Endodermal cell (in vitro differentiated cells): ENCODE data around the gene EIF5A2. TPM values are rescaled to one million over a fixed set of nuclear protein-coding genes. Genes with fewer than 3 reads are reported as not detected.

ENCODE experiments used
- DNase-seq: peaks from one replicate; pipeline ENCODE4 v3.0.0-alpha.2; 2017
- H3K27ac ChIP-seq: 2 replicates; pipeline ENCODE4 v1.5.1; 2013; ENCODE audit warnings: mild to moderate bottlenecking, low read depth, low read length, moderate library complexity
- H3K27me3 ChIP-seq: 2 replicates; pipeline ENCODE4 v1.6.1; 2013; ENCODE audit warnings: mild to moderate bottlenecking, low read length, moderate library complexity; ENCODE audit not compliant: insufficient read depth, control insufficient read depth, poor library complexity, severe bottlenecking
- H3K36me3 ChIP-seq: 2 replicates; pipeline ENCODE4 v1.7.0; 2013; ENCODE audit warnings: mild to moderate bottlenecking, low read length, moderate library complexity; ENCODE audit not compliant: control insufficient read depth, insufficient read depth
- H3K4me1 ChIP-seq: one replicate; pipeline ENCODE4 v1.7.0; 2013; ENCODE audit warnings: low read length; ENCODE audit not compliant: control insufficient read depth, insufficient read depth
- H3K4me3 ChIP-seq: 2 replicates; pipeline ENCODE4 v1.5.1; 2013; ENCODE audit warnings: mild to moderate bottlenecking, low read length, moderate library complexity
- H3K9ac ChIP-seq: 2 replicates; pipeline ENCODE4 v1.6.1; 2013; ENCODE audit warnings: mild to moderate bottlenecking, low read length, moderate library complexity; ENCODE audit not compliant: poor library complexity, severe bottlenecking; ENCODE audit errors: extremely low read depth
- H3K9me3 ChIP-seq: 2 replicates; pipeline ENCODE4 v1.6.1; 2013; ENCODE audit warnings: mild to moderate bottlenecking, low read length, moderate library complexity; ENCODE audit not compliant: control insufficient read depth
- H3K27ac Mint-ChIP-seq: 2 replicates; pipeline ENCODE4 v1.8.0; 2020; ENCODE audit warnings: mixed read lengths
- H3K27me3 Mint-ChIP-seq: 2 replicates; pipeline ENCODE4 v1.8.0; 2021; ENCODE audit warnings: mild to moderate bottlenecking, mixed read lengths; ENCODE audit not compliant: insufficient read depth
- H3K36me3 Mint-ChIP-seq: 2 replicates; pipeline ENCODE4 v1.8.0; 2020; ENCODE audit warnings: low read depth, mixed read lengths
- H3K4me1 Mint-ChIP-seq: 2 replicates; pipeline ENCODE4 v1.8.0; 2020; ENCODE audit warnings: mixed read lengths
- H3K4me3 Mint-ChIP-seq: 2 replicates; pipeline ENCODE4 v1.8.0; 2020; ENCODE audit warnings: mild to moderate bottlenecking, moderate library complexity, mixed read lengths
- H3K9me3 Mint-ChIP-seq: 2 replicates; pipeline ENCODE4 v1.8.0; 2020; ENCODE audit warnings: mild to moderate bottlenecking, mixed read lengths
- WGBS, 2 experiments: methylation state at CpG; one replicate each; pipeline versions ENCODE4 v1.1.5 to v1.1.7; 2013; ENCODE audit warnings: missing lambda C conversion rate in 2 of 2, mixed read lengths in 1 of 2; ENCODE audit not compliant: insufficient coverage in 1 of 2, insufficient read length in 1 of 2; 5-methylcytosine and 5-hydroxymethylcytosine counted together
- total RNA-seq, 2 donors: library from RNA; stranded (reverse); fragmentation: NEBNext Ultra II Directional in 1 of 2; extraction: Animal tissue kit (Norgen Biotek cat#: 25700) in 1 of 2; gene quantifications; 2 replicates in 1 of 2; 3 replicates in 1 of 2; pipeline ENCODE4 v1.2.1, GENCODE V29; 2021
- TF ChIP-seq, protein P1 (sequence below): fragments of 200-600 bp; sonication (generic); conservative IDR thresholded peaks from 2 replicates; pipeline ENCODE4 v1.5.0; 2021; ENCODE audit warnings: antibody characterized with exemption, mild to moderate bottlenecking

The EIF5A2 gene
- total RNA-seq, 2 donors from 2014 or later: 8.4 to 12.4 TPM

DNA sequence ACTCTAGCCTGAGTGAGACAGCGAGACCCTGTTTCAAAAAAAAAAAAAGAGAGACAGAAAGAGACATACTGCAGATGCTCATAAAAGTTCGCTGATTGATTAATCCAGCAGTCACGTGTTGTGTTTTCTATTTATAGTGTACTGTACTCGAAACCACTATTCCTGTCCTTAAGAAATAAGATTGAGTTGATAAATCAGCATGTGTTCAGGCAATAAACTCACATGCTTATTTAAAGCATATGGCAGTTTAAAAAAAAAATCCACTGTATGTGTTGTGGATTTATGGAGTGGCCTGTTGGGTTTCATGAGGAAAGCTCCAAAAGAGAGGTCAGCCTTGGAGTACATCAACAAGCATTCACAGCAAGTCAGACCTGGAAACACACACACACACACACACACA is 56.1 kb downstream of the EIF5A2 start:
- Mint-ChIP-seq H3K9me3 (peaks cover 2% of the 10 kb centered on the region), H3K27ac (no peak overlapping the region), H3K4me1 (no peaks in the 10 kb centered on the region), H3K4me3 (no peak overlapping the region), H3K36me3 (no peaks in the 10 kb centered on the region), H3K27me3 (no peaks in the 10 kb centered on the region)
- no peak for DNase-seq
- Histone ChIP-seq H3K9ac (no peak overlapping the region), H3K4me3 (no peak overlapping the region), H3K4me1 (no peaks in the 10 kb centered on the region), H3K27ac (no peak overlapping the region), H3K36me3 (no peaks in the 10 kb centered on the region), H3K9me3 (no peaks in the 10 kb centered on the region), H3K27me3 (no peaks in the 10 kb centered on the region)
- TF ChIP-seq, protein P1, sequence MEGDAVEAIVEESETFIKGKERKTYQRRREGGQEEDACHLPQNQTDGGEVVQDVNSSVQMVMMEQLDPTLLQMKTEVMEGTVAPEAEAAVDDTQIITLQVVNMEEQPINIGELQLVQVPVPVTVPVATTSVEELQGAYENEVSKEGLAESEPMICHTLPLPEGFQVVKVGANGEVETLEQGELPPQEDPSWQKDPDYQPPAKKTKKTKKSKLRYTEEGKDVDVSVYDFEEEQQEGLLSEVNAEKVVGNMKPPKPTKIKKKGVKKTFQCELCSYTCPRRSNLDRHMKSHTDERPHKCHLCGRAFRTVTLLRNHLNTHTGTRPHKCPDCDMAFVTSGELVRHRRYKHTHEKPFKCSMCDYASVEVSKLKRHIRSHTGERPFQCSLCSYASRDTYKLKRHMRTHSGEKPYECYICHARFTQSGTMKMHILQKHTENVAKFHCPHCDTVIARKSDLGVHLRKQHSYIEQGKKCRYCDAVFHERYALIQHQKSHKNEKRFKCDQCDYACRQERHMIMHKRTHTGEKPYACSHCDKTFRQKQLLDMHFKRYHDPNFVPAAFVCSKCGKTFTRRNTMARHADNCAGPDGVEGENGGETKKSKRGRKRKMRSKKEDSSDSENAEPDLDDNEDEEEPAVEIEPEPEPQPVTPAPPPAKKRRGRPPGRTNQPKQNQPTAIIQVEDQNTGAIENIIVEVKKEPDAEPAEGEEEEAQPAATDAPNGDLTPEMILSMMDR: no peak
- WGBS, 2 experiments: 92 to 97% methylated on average over 3 to 4 of the region's 4 CpGs

DNA sequence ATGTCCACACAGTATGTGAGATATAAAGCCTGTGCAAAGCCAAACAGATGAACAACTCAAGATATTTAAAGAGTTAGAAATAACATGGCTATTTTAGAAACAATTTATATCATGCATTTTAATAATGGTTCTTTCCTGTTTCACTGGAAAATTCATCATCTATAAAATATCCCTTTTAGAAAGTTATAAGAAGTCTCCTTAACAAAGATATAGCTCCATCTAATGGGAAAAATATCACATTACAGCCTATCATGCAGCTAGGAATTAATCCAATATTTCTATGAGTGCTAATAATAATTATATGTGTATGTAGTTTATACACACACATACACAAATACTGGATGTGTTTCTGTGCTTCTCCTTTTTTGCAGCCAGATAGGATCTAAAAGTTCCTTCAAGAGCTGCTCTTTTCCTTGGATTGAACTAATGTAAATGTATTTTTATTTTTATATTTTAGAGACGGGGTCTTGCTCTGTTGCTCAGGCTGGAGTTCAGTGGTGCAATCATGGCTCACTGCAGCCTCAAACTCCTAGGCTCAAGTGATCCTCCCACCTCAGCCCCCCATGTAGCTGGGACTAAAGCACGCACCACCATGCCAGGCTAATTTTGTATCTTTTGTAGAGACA is 60.0 kb downstream of the EIF5A2 start:
- Histone ChIP-seq H3K4me1 (no peaks in the 10 kb centered on the region), H3K9me3 (peaks cover 15% of the 10 kb centered on the region), H3K9ac (no peak overlapping the region), H3K4me3 (no peak overlapping the region), H3K27me3 (no peaks in the 10 kb centered on the region), H3K36me3 (no peaks in the 10 kb centered on the region), H3K27ac (no peak overlapping the region)
- no peak overlapping the region for H3K27ac Mint-ChIP-seq
- 83 to 98% methylated on average over 2 of the region's 2 CpGs for WGBS, 2 experiments
- peaks cover 15% of the 10 kb centered on the region for H3K9me3 Mint-ChIP-seq
- TF ChIP-seq, protein P1: peak; percentile 54
- DNase-seq: no peak
- H3K36me3 Mint-ChIP-seq: peaks cover 14% of the 10 kb centered on the region
- H3K27me3 Mint-ChIP-seq: no peaks in the 10 kb centered on the region
- peaks cover under 1% of the 10 kb centered on the region for H3K4me1 Mint-ChIP-seq
- H3K4me3 Mint-ChIP-seq: no peak overlapping the region

DNA sequence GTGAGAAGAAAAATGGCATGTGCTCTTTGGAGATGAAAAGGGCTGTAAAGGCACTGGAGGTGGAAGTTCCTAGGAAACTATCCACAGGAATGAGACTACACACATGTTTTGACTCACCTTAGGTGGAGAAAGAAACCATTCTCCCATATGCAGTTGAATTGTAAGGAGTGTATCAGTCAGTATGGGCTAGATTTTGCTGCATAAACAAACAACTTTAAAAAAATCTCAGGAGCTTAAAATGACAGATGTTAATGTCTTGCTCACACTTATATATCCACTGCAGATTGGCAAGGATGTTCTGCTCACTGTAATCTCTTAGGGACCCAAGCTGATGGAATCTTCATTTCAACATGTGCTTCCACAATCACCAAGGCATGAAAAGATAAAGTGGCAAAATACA is 64.1 kb downstream of the EIF5A2 start:
- TF ChIP-seq, protein P1: no peak
- Histone ChIP-seq H3K4me1 (no peaks in the 10 kb centered on the region), H3K36me3 (no peaks in the 10 kb centered on the region), H3K4me3 (no peak overlapping the region), H3K27ac (no peak overlapping the region), H3K9me3 (peaks cover 15% of the 10 kb centered on the region), H3K27me3 (no peaks in the 10 kb centered on the region), H3K9ac (no peak overlapping the region)
- Mint-ChIP-seq H3K4me1 (peaks cover 19% of the 10 kb centered on the region), H3K9me3 (peaks cover 15% of the 10 kb centered on the region), H3K27me3 (no peaks in the 10 kb centered on the region), H3K4me3 (no peak overlapping the region), H3K36me3 (peaks cover 14% of the 10 kb centered on the region), H3K27ac (no peak overlapping the region)
- DNase-seq: no peak
